Stomach (tissue), 9 donors: ENCODE measurements around the gene CDCP2. TPM values are rescaled to one million over a fixed set of nuclear protein-coding genes. Genes with fewer than 3 reads are reported as not detected.

Experiments
- DNase-seq, 2 donors: peaks; one replicate each; pipeline versions ENCODE4 v3.0.0 to v3.0.0-alpha.2; 2013 to 2019
- H3K27ac ChIP-seq, 5 donors: fragments of 200-600 bp in 4 of 5; sonication (generic) in 4 of 5; one replicate each; pipeline ENCODE4 v1.5.1; 2013 to 2019; ENCODE audit warnings: mild to moderate bottlenecking in 1 of 5, moderate library complexity in 1 of 5
- H3K27me3 ChIP-seq, 3 donors: fragments of 200-600 bp; sonication (generic); one replicate each; pipeline ENCODE4 v1.5.1; 2017 to 2019; ENCODE audit warnings: mixed run types in 1 of 3
- H3K36me3 ChIP-seq, 4 donors: fragments of 200-600 bp; sonication (generic); 1 replicate in 3 of 4; 2 replicates in 1 of 4; pipeline ENCODE4 v1.5.1; 2016 to 2019
- H3K4me1 ChIP-seq, 4 donors: fragments of 200-600 bp; sonication (generic); one replicate each; pipeline ENCODE4 v1.5.1; 2016 to 2019
- H3K4me3 ChIP-seq, 4 donors: fragments of 200-600 bp; sonication (generic) in 3 of 4; one replicate each; pipeline ENCODE4 v1.5.1; 2016 to 2019; ENCODE audit warnings: mild to moderate bottlenecking in 1 of 4
- H3K9me3 ChIP-seq, 4 donors: fragments of 200-600 bp; sonication (generic); one replicate each; pipeline ENCODE4 v1.5.1; 2016 to 2019
- CTCF ChIP-seq, 7 experiments: fragments of 450-650 bp in 4 of 7; fragments of 200-600 bp in 3 of 7; sonication (generic) in 3 of 7; IDR thresholded peaks; one replicate each; pipeline ENCODE4 v1.5.1; 2016 to 2019; ENCODE audit warnings: antibody characterized with exemption in 7 of 7, control low read depth in 2 of 7, mild to moderate bottlenecking in 1 of 7
- EP300 ChIP-seq: sonication (generic); formaldehyde crosslinking; IDR thresholded peaks from one replicate; pipeline ENCODE4 v1.6.1; 2017; ENCODE audit warnings: antibody characterized with exemption
- POLR2A ChIP-seq, 4 donors: fragments of 450-650 bp; IDR thresholded peaks; one replicate each; pipeline ENCODE4 v1.6.1; 2016; ENCODE audit warnings: antibody characterized with exemption in 4 of 4, control low read depth in 2 of 4, mild to moderate bottlenecking in 1 of 4, moderate library complexity in 1 of 4
- POLR2AphosphoS5 ChIP-seq, 3 donors: sonication (generic); formaldehyde crosslinking; IDR thresholded peaks; one replicate each; pipeline ENCODE4 v1.6.1; 2016; ENCODE audit warnings: antibody characterized with exemption in 3 of 3
- WGBS, 5 donors: extraction: QIAGEN DNeasy Blood & Tissue Kit in 3 of 5; methylation state at CpG; one replicate each; pipeline versions ENCODE4 v1.1.5 to v1.1.7; 2013 to 2018; 5-methylcytosine and 5-hydroxymethylcytosine counted together
- intact Hi-C: fragments of 100-400 bp; cut with DNase I; formaldehyde crosslinking; loops from one replicate; pipeline ENCODE4 v1.15.1; 2023; ENCODE audit warnings: low total_unique reads
- polyA plus RNA-seq, 3 donors: library from polyadenylated mRNA; stranded (reverse); fragments of 200-250 nt; gene quantifications; one replicate each; pipeline ENCODE4 v1.2.3, GENCODE V29; 2013
- total RNA-seq, 5 donors: library from RNA; depleted of rRNA; stranded (reverse); fragments of >200 nt; gene quantifications; one replicate each; pipeline versions ENCODE4 v1.1.0 to v1.2.3, GENCODE V29; 2014 to 2016
- donor health status: healthy with polysubstance abuse.
- donor health status: Bipolar disorder and iron deficiency.
- donor health status: healthy.

CDCP2 gene
- total and polyA plus RNA-seq, 8 donors, result 0.18 to 0.58 TPM; not detected in 6

- no peaks in the 10 kb centered on the region for H3K27me3 ChIP-seq
- no peak overlapping the region for H3K27ac ChIP-seq
- H3K9me3 ChIP-seq, result no peaks in the 10 kb centered on the region
- WGBS, 5 donors, result 87 to 96% (median 93%) methylated on average over 7 of the region's 7 CpGs
- H3K36me3 ChIP-seq, result no peaks in the 10 kb centered on the region
- H3K4me3 ChIP-seq, result no peak overlapping the region
- DNase-seq, result no peak
- peaks cover 7 to 9% (median 8%) of the 10 kb centered on the region in 4 donors for H3K4me1 ChIP-seq
- intact Hi-C loops, result no loop called here
- TF ChIP-seq EP300 (no peak), CTCF (IDR thresholded peaks at IDR 0.05) (no peak), POLR2AphosphoS5 (IDR thresholded peaks at IDR 0.05) (no peak), POLR2A (IDR thresholded peaks at IDR 0.05) (no peak)
Observed at GRCh38 chr1:54156986-54157385, 4.2 kb upstream of the CDCP2 start.

GRCh38 chr1:54156201-54156600, 3.4 kb upstream of the CDCP2 start:
- H3K4me3 ChIP-seq, result no peak overlapping the region
- peaks cover 7 to 9% (median 8%) of the 10 kb centered on the region in 4 donors for H3K4me1 ChIP-seq
- TF ChIP-seq CTCF (IDR thresholded peaks at IDR 0.05), result no peak
- TF ChIP-seq POLR2AphosphoS5 (IDR thresholded peaks at IDR 0.05), result no peak
- TF ChIP-seq EP300, result no peak
- no peak for TF ChIP-seq POLR2A (IDR thresholded peaks at IDR 0.05)
- no peak overlapping the region for H3K27ac ChIP-seq
- no peaks in the 10 kb centered on the region for H3K27me3 ChIP-seq
- H3K9me3 ChIP-seq, result no peaks in the 10 kb centered on the region
- no peaks in the 10 kb centered on the region for H3K36me3 ChIP-seq
- intact Hi-C loops, result no loop called here
- DNase-seq, result no peak
- 89 to 95% (median 92%) methylated on average over 3 of the region's 3 CpGs for WGBS, 5 donors

- TF ChIP-seq POLR2A (IDR thresholded peaks at IDR 0.05) (no peak), POLR2AphosphoS5 (IDR thresholded peaks at IDR 0.05) (no peak), EP300 (no peak), CTCF (IDR thresholded peaks at IDR 0.05) (no peak)
- H3K9me3 ChIP-seq, result no peaks in the 10 kb centered on the region
- H3K36me3 ChIP-seq, result no peaks in the 10 kb centered on the region
- H3K4me1 ChIP-seq, result peaks cover 7 to 9% (median 8%) of the 10 kb centered on the region in 4 donors
- H3K4me3 ChIP-seq, result no peak overlapping the region
- intact Hi-C loops, result no loop called here
- H3K27ac ChIP-seq, result peak overlapping the region in 3 of 5 donors; percentile 18 to 38 (median 19)
- peak; percentile 64 to 75 for DNase-seq
- no peaks in the 10 kb centered on the region for H3K27me3 ChIP-seq
- 50 to 57% (median 56%) methylated on average over 18 to 19 of the region's 19 CpGs for WGBS, 5 donors
Observed at GRCh38 chr1:54153535-54154439, 987 bp upstream of the CDCP2 start.

GRCh38 chr1:54151013-54151412, 1.8 kb downstream of the CDCP2 start:
- intact Hi-C loops, result no loop called here
- no peak for TF ChIP-seq POLR2AphosphoS5 (IDR thresholded peaks at IDR 0.05)
- H3K4me1 ChIP-seq, result peaks cover 7 to 9% (median 8%) of the 10 kb centered on the region in 4 donors
- no peak overlapping the region for H3K4me3 ChIP-seq
- H3K9me3 ChIP-seq, result no peaks in the 10 kb centered on the region
- no peak overlapping the region for H3K27ac ChIP-seq
- no peaks in the 10 kb centered on the region for H3K36me3 ChIP-seq
- H3K27me3 ChIP-seq, result no peaks in the 10 kb centered on the region
- WGBS, 5 donors, result 85 to 91% (median 90%) methylated on average over 5 of the region's 5 CpGs
- no peak for DNase-seq

GRCh38 chr1:54149734-54150133, 3.1 kb downstream of the CDCP2 start:
- intact Hi-C loops, result no loop called here
- Histone ChIP-seq H3K4me3 (no peak overlapping the region), H3K36me3 (no peaks in the 10 kb centered on the region), H3K27ac (no peak overlapping the region), H3K4me1 (peaks cover 7 to 9% (median 8%) of the 10 kb centered on the region in 4 donors), H3K9me3 (no peaks in the 10 kb centered on the region), H3K27me3 (no peaks in the 10 kb centered on the region)
- no peak for TF ChIP-seq EP300
- TF ChIP-seq POLR2A (IDR thresholded peaks at IDR 0.05), result no peak
- TF ChIP-seq POLR2AphosphoS5 (IDR thresholded peaks at IDR 0.05), result no peak
- TF ChIP-seq CTCF (IDR thresholded peaks at IDR 0.05), result no peak
- WGBS, 5 donors, result 85 to 96% (median 92%) methylated on average over 3 of the region's 3 CpGs
- no peak for DNase-seq
